Prostate gland (tissue), 2 donors: ENCODE data around the gene GRIN3B. TPM values are rescaled to one million over a fixed set of nuclear protein-coding genes. Genes with fewer than 3 reads are reported as not detected.

Experiments
- DNase-seq: peaks from one replicate; pipeline ENCODE4 v3.0.0-alpha.2; 2019; ENCODE audit warnings: low spot score
- H3K27ac ChIP-seq, 2 donors: fragments of 200-600 bp; sonication (generic); 2 replicates each; pipeline ENCODE4 v1.5.1; 2017 to 2019
- H3K27me3 ChIP-seq: fragments of 200-600 bp; sonication (generic); replicated peaks from 2 replicates; pipeline ENCODE4 v1.5.1; 2019; ENCODE audit not compliant: insufficient read depth
- H3K36me3 ChIP-seq, 2 donors: fragments of 200-600 bp; sonication (generic); 1 replicate in 1 of 2; 2 replicates in 1 of 2; pipeline versions ENCODE4 v1.5.1 to v1.8.1; 2017 to 2019
- H3K4me1 ChIP-seq: fragments of 200-600 bp; sonication (generic); replicated peaks from 2 replicates; pipeline ENCODE4 v1.5.1; 2019
- H3K4me3 ChIP-seq, 2 donors: fragments of 200-600 bp; sonication (generic); 2 replicates each; pipeline ENCODE4 v1.5.1; 2017 to 2019
- H3K9me3 ChIP-seq: fragments of 200-600 bp; sonication (generic); 2 replicates; pipeline ENCODE4 v1.5.1; 2017
- POLR2A ChIP-seq: fragments of 450-650 bp; IDR thresholded peaks from one replicate; pipeline ENCODE4 v1.6.1; 2016; ENCODE audit warnings: antibody characterized with exemption, mild to moderate bottlenecking
- POLR2AphosphoS5 ChIP-seq: sonication (generic); formaldehyde crosslinking; IDR thresholded peaks from one replicate; pipeline ENCODE4 v1.6.1; 2017; ENCODE audit warnings: antibody characterized with exemption
- WGBS: methylation state at CpG from one replicate; pipeline ENCODE4 v1.1.5; 2018; 5-methylcytosine and 5-hydroxymethylcytosine counted together
- intact Hi-C: fragments of 100-400 bp; cut with DNase I; formaldehyde crosslinking; loops from one replicate; pipeline ENCODE4 v1.14.2; 2022
- small RNA-seq, 2 donors: library from RNA; depleted of rRNA; stranded (forward); fragments of <200 nt; gene quantifications; one replicate each; pipeline ENCODE3, GENCODE V24; 2016
- total RNA-seq, 2 donors: library from RNA; depleted of rRNA; stranded (reverse); fragments of >200 nt; gene quantifications; one replicate each; pipeline ENCODE4 v1.1.0, GENCODE V29; 2016
- TF ChIP-seq, protein P1 (sequence below), 4 experiments: fragments of 200-600 bp in 2 of 4; fragments of 450-650 bp in 2 of 4; sonication (generic) in 2 of 4; IDR thresholded peaks; 1 replicate in 3 of 4; 2 replicates in 1 of 4; pipeline ENCODE4 v1.5.1; 2016 to 2019; ENCODE audit warnings: antibody characterized with exemption in 4 of 4, mild to moderate bottlenecking in 2 of 4, moderate library complexity in 2 of 4

The GRIN3B gene
- total RNA-seq, 2 donors from 2014 or later = 0.34 TPM; not detected in 1

DNA sequence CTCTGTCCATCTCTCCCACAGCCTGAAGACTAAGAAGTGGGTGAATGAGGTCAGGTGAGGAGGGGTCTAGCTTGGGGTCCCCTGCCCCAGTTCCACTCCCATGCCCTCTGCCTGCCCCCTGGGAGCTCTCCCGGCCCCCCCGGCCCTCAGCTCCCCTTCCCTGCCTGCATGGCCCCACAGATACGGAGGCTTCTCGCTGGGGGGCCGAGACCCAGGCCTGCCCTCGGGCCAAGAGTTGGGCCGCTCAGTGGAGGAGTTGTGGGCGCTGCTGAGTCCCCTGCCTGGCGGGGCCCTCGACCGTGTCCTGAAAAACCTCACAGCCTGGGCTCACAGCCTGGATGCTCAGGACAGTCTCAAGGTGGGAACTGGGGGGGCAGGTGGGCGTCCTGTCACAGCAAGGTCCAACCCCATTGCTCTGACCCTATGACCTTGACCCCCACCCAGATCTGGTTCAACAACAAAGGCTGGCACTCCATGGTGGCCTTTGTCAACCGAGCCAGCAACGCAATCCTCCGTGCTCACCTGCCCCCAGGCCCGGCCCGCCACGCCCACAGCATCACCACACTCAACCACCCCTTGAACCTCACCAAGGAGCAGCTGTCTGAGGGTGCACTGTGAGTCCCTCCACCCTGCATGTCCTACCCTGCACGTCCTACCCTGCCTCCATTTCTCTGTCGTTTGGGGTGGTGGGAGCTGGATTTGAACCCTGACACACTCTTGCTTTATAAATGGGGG lies 55.8 kb downstream of the GRIN3B start:
- DNase-seq = no peak
- TF ChIP-seq POLR2A = no peak
- no peak for TF ChIP-seq POLR2AphosphoS5
- TF ChIP-seq, protein P1, sequence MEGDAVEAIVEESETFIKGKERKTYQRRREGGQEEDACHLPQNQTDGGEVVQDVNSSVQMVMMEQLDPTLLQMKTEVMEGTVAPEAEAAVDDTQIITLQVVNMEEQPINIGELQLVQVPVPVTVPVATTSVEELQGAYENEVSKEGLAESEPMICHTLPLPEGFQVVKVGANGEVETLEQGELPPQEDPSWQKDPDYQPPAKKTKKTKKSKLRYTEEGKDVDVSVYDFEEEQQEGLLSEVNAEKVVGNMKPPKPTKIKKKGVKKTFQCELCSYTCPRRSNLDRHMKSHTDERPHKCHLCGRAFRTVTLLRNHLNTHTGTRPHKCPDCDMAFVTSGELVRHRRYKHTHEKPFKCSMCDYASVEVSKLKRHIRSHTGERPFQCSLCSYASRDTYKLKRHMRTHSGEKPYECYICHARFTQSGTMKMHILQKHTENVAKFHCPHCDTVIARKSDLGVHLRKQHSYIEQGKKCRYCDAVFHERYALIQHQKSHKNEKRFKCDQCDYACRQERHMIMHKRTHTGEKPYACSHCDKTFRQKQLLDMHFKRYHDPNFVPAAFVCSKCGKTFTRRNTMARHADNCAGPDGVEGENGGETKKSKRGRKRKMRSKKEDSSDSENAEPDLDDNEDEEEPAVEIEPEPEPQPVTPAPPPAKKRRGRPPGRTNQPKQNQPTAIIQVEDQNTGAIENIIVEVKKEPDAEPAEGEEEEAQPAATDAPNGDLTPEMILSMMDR (IDR thresholded peaks at IDR 0.05) = no peak
- 95% methylated on average over 19 of the region's 20 CpGs for WGBS

DNA sequence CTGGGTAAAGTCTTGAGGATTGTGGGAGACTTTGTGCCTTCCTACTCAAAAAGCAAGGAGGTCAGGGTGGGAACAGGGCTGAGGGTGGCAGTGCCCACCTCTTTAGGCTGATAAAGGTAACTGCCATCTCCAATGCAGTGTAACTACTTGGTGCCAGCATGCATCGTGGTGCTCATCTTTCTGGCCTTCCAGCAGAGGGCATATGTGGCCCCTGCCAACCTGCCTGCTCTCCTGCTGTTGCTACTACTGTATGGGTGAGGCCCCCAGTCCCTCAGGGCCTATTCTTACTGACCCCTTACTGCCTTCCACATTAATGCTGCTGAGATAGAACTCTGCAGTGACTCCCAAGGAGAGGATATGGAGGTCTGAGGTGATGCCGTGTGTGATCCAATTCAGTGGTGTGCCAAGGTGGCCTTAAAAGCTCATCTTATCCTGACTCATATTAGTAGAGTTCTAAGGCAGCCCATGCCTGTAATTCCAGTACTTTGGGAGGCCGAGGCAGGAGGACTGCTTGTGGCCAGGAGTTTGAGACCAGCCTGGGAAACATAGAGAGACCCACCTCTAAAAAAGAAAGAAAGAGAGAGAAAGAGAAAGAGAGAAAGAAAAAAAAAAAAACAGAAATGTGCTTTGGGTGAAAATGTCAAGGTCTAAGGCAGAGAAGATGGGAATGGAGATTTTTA lies 57.1 kb downstream of the GRIN3B start:
- H3K9me3 ChIP-seq = peaks cover 6% of the 10 kb centered on the region
- H3K36me3 ChIP-seq = no peaks in the 10 kb centered on the region
- intact Hi-C loops = no loop called here
- TF ChIP-seq POLR2AphosphoS5 = no peak
- TF ChIP-seq POLR2A = no peak
- TF ChIP-seq, protein P1 (IDR thresholded peaks at IDR 0.05) = no peak
- H3K4me1 ChIP-seq = no peaks in the 10 kb centered on the region
- WGBS = 50% methylated on average over 3 of the region's 3 CpGs
- no peaks in the 10 kb centered on the region for H3K27me3 ChIP-seq
- DNase-seq = no peak
- no peak overlapping the region for H3K27ac ChIP-seq
- H3K4me3 ChIP-seq = no peak overlapping the region

More for the DNA sequence above, 55.8 kb downstream of the GRIN3B start:
- Histone ChIP-seq H3K9me3 (peaks cover 6% of the 10 kb centered on the region), H3K36me3 (no peaks in the 10 kb centered on the region), H3K27me3 (no peaks in the 10 kb centered on the region), H3K4me1 (no peaks in the 10 kb centered on the region), H3K4me3 (no peak overlapping the region), H3K27ac (no peak overlapping the region)
- intact Hi-C loops = no loop called here

DNA sequence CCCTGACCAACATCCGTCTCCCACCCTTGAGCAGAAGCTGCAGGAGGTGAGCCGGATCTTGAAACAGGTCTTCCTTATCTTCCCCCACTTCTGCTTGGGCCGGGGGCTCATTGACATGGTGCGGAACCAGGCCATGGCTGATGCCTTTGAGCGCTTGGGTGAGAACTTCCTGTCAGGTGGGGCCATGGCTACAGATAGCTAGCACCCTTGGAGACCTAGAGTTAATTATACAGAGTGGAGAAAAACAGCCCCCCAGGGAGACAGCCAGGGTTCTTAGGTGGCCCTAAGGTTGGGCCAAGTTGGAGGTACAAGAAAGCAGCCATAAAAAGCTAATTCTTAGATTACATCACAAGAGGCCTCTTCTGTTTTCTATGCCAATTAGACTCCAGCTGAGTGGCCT lies 57.9 kb downstream of the GRIN3B start:
- no peaks in the 10 kb centered on the region for H3K4me1 ChIP-seq
- DNase-seq = no peak
- H3K9me3 ChIP-seq = peaks cover 6% of the 10 kb centered on the region
- WGBS = 98% methylated on average over 5 of the region's 5 CpGs
- intact Hi-C loops = no loop called here
- H3K36me3 ChIP-seq = no peaks in the 10 kb centered on the region
- no peaks in the 10 kb centered on the region for H3K27me3 ChIP-seq
- H3K4me3 ChIP-seq = no peak overlapping the region
- TF ChIP-seq, protein P1 (IDR thresholded peaks at IDR 0.05) = no peak
- TF ChIP-seq POLR2AphosphoS5 = no peak
- no peak for TF ChIP-seq POLR2A
- H3K27ac ChIP-seq = no peak overlapping the region

Small RNA genes within 50 kb of the gene (small RNA-seq; reads per million reads assigned to genes)
- 0 reads per million in 2 donors for gene RNU6-2

Other genes with a start within 250 kb of the GRIN3B start
- 1 to 10 TPM; 7.3 to 9.3 TPM for gene MISP, start 249.3 kb upstream of the GRIN3B start, total RNA-seq
- 100 to 1,000 TPM; 153 to 222 TPM for gene PTBP1, start 203.0 kb upstream of the GRIN3B start, total RNA-seq
- 10 to 100 TPM in 1 of 2 donors, under 1 TPM in 1; 0.27 to 20.3 TPM for gene PLPPR3, start 178.5 kb upstream of the GRIN3B start, total RNA-seq
- 1 to 10 TPM in 1 of 2 donors, not detected in 1; 6.9 TPM for gene AZU1, start 172.6 kb upstream of the GRIN3B start, total RNA-seq
- gene PRTN3, start 159.4 kb upstream of the GRIN3B start, total RNA-seq = 1 to 10 TPM in 1 of 2 donors, not detected in 1; 2.6 TPM
- 1 to 10 TPM in 1 of 2 donors, not detected in 1; 1.4 TPM for gene ELANE, start 148.1 kb upstream of the GRIN3B start, total RNA-seq
- 100 to 1,000 TPM in 1 of 2 donors, 10 to 100 TPM in 1; 92.2 to 167 TPM for gene CFD, start 140.8 kb upstream of the GRIN3B start, total RNA-seq
- 100 to 1,000 TPM in 1 of 2 donors, 10 to 100 TPM in 1; 65.1 to 114 TPM for gene MED16, start 107.2 kb upstream of the GRIN3B start, total RNA-seq
- not detected for gene RNU6-9, start 106.9 kb upstream of the GRIN3B start, total RNA-seq
- gene R3HDM4, start 87.2 kb upstream of the GRIN3B start, total RNA-seq = 10 to 100 TPM; 36.9 to 58.7 TPM
- not detected for gene KISS1R, start 83.1 kb upstream of the GRIN3B start, total RNA-seq
- gene ARID3A, start 74.4 kb upstream of the GRIN3B start, total RNA-seq = 10 to 100 TPM in 1 of 2 donors, 1 to 10 TPM in 1; 3.8 to 18.7 TPM
- 10 to 100 TPM; 35.0 to 94.8 TPM for gene WDR18, start 16.1 kb upstream of the GRIN3B start, total RNA-seq
- 100 to 1,000 TPM; 216 to 377 TPM for gene TMEM259, start 20.7 kb downstream of the GRIN3B start, total RNA-seq
- gene RNU6-2, start 21.1 kb downstream of the GRIN3B start, total RNA-seq = not detected
- 100 to 1,000 TPM in 1 of 2 donors, 10 to 100 TPM in 1; 82.9 to 101 TPM for gene CNN2, start 26.2 kb downstream of the GRIN3B start, total RNA-seq
- 10 to 100 TPM; 16.2 to 25.1 TPM for gene ABCA7, start 39.7 kb downstream of the GRIN3B start, total RNA-seq
- 10 to 100 TPM in 1 of 2 donors, 1 to 10 TPM in 1; 8.9 to 26.2 TPM for gene ARHGAP45, start 66.7 kb downstream of the GRIN3B start, total RNA-seq
- 100 to 1,000 TPM; 152 to 169 TPM for gene POLR2E, start 95.0 kb downstream of the GRIN3B start, total RNA-seq
- gene GPX4, start 103.6 kb downstream of the GRIN3B start, total RNA-seq = 100 to 1,000 TPM; 577 to 627 TPM
- gene SBNO2, start 173.8 kb downstream of the GRIN3B start, total RNA-seq = 10 to 100 TPM; 32.5 to 79.9 TPM
- gene STK11, start 205.4 kb downstream of the GRIN3B start, total RNA-seq = 100 to 1,000 TPM in 1 of 2 donors, 10 to 100 TPM in 1; 75.1 to 157 TPM
- gene CBARP, start 237.6 kb downstream of the GRIN3B start, total RNA-seq = 1 to 10 TPM in 1 of 2 donors, under 1 TPM in 1; 0.68 to 4.4 TPM
- 100 to 1,000 TPM; 109 to 151 TPM for gene ATP5F1D, start 241.3 kb downstream of the GRIN3B start, total RNA-seq
- 10 to 100 TPM; 35.8 to 42.9 TPM for gene MIDN, start 248.2 kb downstream of the GRIN3B start, total RNA-seq